Mucosa of descending colon (tissue), 3 donors: ENCODE measurements around the gene LSP1. TPM values are rescaled to one million over a fixed set of nuclear protein-coding genes. Genes with fewer than 3 reads are reported as not detected.
A peak's percentile ranks its signal among the peaks of the same experiment; 100 is the strongest.

Source experiments
- ATAC-seq: fragments of 200-7000 bp; cut with Tn5 transposase; one replicate; pipeline ENCODE4 v1.9.1; 2020; ENCODE audit warnings: mild to moderate bottlenecking, moderate library complexity
- DNase-seq, 3 donors: peaks; one replicate each; pipeline ENCODE4 v3.0.0-alpha.2; 2020
- H3K36me3 ChIP-seq: fragments of 200-600 bp; one replicate; pipeline ENCODE4 v1.8.0; 2021; ENCODE audit warnings: low read depth, mild to moderate bottlenecking
- H3K4me1 ChIP-seq: fragments of 200-600 bp; one replicate; pipeline ENCODE4 v1.8.0; 2021; ENCODE audit warnings: low read depth, mild to moderate bottlenecking
- H3K4me3 ChIP-seq: fragments of 200-600 bp; one replicate; pipeline ENCODE4 v1.8.0; 2021; ENCODE audit warnings: mild to moderate bottlenecking
- H3K9me3 ChIP-seq: fragments of 200-600 bp; one replicate; pipeline ENCODE4 v1.8.0; 2021; ENCODE audit warnings: mild to moderate bottlenecking
- intact Hi-C, 2 donors: fragments of 100-400 bp; cut with DNase I in 1 of 2; cut with micrococcal nuclease in 1 of 2; formaldehyde crosslinking; loops; one replicate each; pipeline versions ENCODE4 v1.11.0 to v1.11.1; 2022; cut with DNase I, micrococcal nuclease
- total RNA-seq, 3 donors: library from RNA; stranded (reverse); fragmentation: NEBNext Ultra II Directional in 2 of 3; extraction: Animal tissue kit (Norgen Biotek cat#: 25700) in 2 of 3; gene quantifications; one replicate each; pipeline versions ENCODE4 v1.2.1 to v1.2.4, GENCODE V29; 2021 to 2023
- TF ChIP-seq, protein P1 (sequence below): fragments of 200-600 bp; IDR thresholded peaks from one replicate; pipeline ENCODE4 v1.8.0; 2022; ENCODE audit warnings: antibody characterized with exemption, mild to moderate bottlenecking
- donor health status: DM: no; HTN: no; CAD: no; lungs with moderate emphysema.
- donor health status: DM: no; HTN: no; CAD: no.
- donor health status: DM: no; HTN: yes; CAD: no.

The LSP1 gene
- total RNA-seq, 3 donors from 2014 or later = 18.5 to 32.2 (median 23.6) TPM

DNA sequence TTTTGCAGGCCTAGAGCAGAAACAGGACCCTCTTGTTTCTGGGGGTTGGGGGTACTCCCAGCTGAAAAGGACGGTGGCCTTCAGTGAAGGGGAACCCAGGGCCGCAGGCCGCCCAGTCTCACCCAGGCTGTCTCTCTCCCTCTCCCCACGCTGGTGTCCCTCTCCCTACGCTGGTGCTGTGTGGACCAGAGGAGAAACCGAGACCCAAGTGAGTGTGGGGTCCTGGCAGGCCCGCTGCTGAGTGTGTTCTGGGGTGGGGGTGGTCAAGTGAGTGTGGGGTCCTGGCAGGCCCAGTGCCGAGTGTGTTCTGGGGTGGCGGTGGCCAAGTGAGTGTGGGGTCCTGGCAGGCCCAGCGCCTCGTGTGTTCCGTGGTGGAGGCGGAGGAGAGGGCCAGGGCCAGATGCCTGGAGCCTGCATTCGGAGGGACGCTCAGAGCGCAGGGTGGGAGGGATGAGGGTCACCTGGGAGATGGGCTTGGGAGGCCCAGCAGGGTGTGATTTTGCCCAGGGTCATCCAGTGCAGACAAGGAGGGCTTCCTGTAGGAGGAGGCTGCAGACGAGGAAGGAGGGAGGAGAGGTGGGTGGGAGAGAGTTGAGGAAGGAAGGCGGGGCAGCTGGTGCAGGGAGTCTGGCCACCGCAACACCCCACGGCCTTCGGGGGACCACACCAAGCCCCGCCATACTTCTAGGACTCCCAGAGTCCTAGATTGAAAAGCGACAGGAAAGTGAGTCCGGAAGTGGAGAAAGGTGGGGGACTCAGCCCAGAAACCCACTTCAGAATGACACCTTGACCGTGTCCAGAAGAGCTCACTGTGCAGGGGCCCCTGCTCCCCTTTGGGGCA lies 77.0 kb downstream of the LSP1 start:
- ATAC-seq (no peak), DNase-seq (peak in 1 of 3 donors; percentile 17)

DNA sequence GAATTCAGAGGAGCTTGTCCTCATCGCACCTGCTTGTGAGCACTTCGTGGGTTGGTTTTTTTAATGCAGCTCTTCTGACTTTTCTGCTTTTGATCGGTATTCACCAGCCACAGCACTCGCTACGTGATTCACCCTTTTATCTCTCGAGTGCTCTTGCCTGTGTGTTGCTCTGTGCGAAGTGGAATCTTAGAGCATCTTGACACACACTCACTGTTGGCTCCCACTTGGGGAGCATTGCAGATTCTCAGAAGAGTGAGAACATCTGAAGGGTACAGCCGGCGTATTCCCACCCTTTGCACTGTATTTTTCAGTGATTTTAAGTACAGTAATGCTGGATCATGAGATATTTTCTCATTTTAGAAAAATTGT lies 77.6 kb downstream of the LSP1 start:
- no peak for DNase-seq
- no peak for ATAC-seq
- Histone ChIP-seq H3K4me3 (no peak overlapping the region), H3K36me3 (no peaks in the 10 kb centered on the region), H3K9me3 (no peaks in the 10 kb centered on the region), H3K4me1 (no peaks in the 10 kb centered on the region)
- intact Hi-C loops = no loop called here
- TF ChIP-seq, protein P1, sequence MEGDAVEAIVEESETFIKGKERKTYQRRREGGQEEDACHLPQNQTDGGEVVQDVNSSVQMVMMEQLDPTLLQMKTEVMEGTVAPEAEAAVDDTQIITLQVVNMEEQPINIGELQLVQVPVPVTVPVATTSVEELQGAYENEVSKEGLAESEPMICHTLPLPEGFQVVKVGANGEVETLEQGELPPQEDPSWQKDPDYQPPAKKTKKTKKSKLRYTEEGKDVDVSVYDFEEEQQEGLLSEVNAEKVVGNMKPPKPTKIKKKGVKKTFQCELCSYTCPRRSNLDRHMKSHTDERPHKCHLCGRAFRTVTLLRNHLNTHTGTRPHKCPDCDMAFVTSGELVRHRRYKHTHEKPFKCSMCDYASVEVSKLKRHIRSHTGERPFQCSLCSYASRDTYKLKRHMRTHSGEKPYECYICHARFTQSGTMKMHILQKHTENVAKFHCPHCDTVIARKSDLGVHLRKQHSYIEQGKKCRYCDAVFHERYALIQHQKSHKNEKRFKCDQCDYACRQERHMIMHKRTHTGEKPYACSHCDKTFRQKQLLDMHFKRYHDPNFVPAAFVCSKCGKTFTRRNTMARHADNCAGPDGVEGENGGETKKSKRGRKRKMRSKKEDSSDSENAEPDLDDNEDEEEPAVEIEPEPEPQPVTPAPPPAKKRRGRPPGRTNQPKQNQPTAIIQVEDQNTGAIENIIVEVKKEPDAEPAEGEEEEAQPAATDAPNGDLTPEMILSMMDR = no peak

More for the DNA sequence above, 77.0 kb downstream of the LSP1 start:
- intact Hi-C loops = no loop called here
- H3K9me3 ChIP-seq = no peaks in the 10 kb centered on the region
- no peaks in the 10 kb centered on the region for H3K36me3 ChIP-seq
- no peaks in the 10 kb centered on the region for H3K4me1 ChIP-seq
- H3K4me3 ChIP-seq = no peak overlapping the region
- TF ChIP-seq, protein P1 = no peak

DNA sequence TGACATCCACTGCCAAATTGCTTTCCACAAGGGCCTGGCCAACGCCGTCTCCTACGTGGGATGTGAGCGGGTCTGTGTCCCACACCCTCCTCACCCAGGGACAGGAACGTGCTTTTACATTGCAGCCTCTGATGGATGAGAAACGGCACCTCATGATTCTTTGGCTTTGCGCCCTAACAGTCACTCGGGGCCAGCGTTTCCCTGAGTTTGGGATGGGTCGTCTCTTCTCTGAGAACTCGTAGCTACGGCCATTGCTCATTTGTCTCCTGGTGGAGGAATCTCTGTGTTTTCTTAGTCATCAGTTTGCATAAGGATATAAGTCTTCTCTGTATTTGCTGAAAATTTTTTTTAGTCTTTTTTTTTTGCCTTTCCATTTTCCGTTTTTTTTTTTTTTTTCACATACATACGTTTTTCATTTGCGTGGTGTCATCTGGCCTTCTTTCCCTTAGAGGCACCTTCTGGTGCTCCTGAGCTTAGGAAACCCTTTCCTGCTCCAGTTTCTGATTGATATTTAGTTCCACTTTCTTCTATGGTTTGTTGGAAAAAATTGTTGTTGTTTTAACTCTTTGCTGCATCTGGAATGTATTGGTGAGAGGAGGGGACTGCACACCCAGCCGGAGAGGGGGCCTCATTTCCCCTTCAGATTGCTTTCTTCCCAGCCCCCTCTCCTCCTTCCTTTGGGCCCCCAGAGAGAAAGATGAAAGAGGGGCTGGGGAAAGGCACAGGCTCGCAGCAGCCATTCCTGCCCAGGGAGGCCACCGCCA lies 78.6 kb downstream of the LSP1 start:
- no peak for ATAC-seq
- no peak for DNase-seq
- TF ChIP-seq, protein P1 = no peak
- no peaks in the 10 kb centered on the region for H3K9me3 ChIP-seq
- H3K4me3 ChIP-seq = no peak overlapping the region
- H3K4me1 ChIP-seq = no peaks in the 10 kb centered on the region
- no peaks in the 10 kb centered on the region for H3K36me3 ChIP-seq
- intact Hi-C loops = no loop called here

DNA sequence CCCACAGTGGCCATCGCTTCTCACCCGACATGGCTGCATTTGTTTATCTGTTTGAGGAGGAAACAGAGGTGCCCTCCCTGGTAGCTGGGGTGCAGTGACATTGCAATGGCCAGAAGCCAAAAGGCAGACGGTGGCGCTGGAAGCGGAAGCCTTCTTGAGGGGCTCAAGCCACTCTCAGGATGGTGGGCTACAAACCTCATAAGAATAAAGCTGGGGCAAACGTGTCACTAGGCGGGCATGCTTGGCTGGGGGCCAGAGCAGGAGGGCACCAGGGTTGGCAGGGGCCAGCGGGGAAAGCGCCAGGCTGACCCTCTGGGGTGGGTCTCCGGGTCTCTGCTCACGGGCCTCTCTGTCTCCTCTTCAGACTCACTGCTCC lies 79.2 kb downstream of the LSP1 start:
- Histone ChIP-seq H3K9me3 (no peaks in the 10 kb centered on the region), H3K4me1 (no peaks in the 10 kb centered on the region)

DNA sequence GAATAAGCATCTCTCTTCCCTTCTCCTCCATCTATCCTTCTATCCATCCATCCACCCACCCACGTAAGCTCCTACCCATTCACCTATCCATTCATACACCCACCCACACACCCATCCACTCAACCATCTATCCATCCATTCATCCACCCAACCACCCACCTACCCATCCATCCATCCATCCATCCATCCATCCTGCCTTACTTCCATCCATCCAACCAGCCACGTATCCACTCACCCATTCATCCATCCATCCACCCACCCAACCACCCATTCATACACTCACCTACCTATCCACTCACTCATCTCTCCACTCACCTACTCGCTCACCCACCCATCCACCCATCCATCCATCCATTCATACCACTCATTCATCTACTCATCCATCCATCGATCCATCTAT lies 79.8 kb downstream of the LSP1 start:
- Histone ChIP-seq H3K4me3 (no peak overlapping the region), H3K36me3 (no peaks in the 10 kb centered on the region), H3K4me1 (no peaks in the 10 kb centered on the region), H3K9me3 (no peaks in the 10 kb centered on the region)
- DNase-seq (no peak), ATAC-seq (no peak)
- intact Hi-C loops = no loop called here
- TF ChIP-seq, protein P1 = no peak

More for the DNA sequence above, 79.2 kb downstream of the LSP1 start:
- DNase-seq = no peak
- H3K36me3 ChIP-seq = no peaks in the 10 kb centered on the region
- intact Hi-C loops = no loop called here
- ATAC-seq = no peak
- TF ChIP-seq, protein P1 = no peak
- H3K4me3 ChIP-seq = no peak overlapping the region
